Measurements from ENCODE around the gene RNF138. TPM values are rescaled to one million over a fixed set of nuclear protein-coding genes. Genes with fewer than 3 reads are reported as not detected.

Gene RNF138
- total RNA-seq, 4 donors from 2014 or later, result 4.9 to 23.7 (median 9.1) TPM

GRCh38 chr18:32095900-32096229, 4.2 kb downstream of the RNF138 start:
- Histone ChIP-seq H3K9me3 (no peaks in the 10 kb centered on the region), H3K4me3 (no peak overlapping the region), H3K27me3 (no peaks in the 10 kb centered on the region), H3K36me3 (no peaks in the 10 kb centered on the region), H3K4me1 (peaks cover 50 to 54% of the 10 kb centered on the region in 2 donors), H3K27ac (no peak overlapping the region)
- intact Hi-C loops (cut with DNase I; ENCODE audit: low total_unique reads) (loop anchor here (10.0 kb wide), 1 partner anchor 209 kb away; no protein-coding TSS in a partner anchor), in situ Hi-C loops (cut with MboI; ENCODE audit: low sequenced_read_pairs in 4 of 4) (loop anchor here in 2 of 4 donors (10.0 to 25.0 kb wide), 2 partner anchors 151 to 159 kb away; partner anchors contain the start of gene TRAPPC8 (in 2 of the 2))
- ATAC-seq (no peak), DNase-seq (no peak)
- TF ChIP-seq POLR2A (IDR thresholded peaks at IDR 0.05), result no peak
- TF ChIP-seq CTCF (IDR thresholded peaks at IDR 0.05 in 4 of 5, conservative IDR thresholded peaks at IDR 0.05 in 1 of 5), result no peak

- H3K27me3 ChIP-seq, result no peaks in the 10 kb centered on the region
- intact Hi-C loops (cut with DNase I; ENCODE audit: low total_unique reads), result loop anchor here (10.0 kb wide), 1 partner anchor 208 kb away; no protein-coding TSS in a partner anchor
- TF ChIP-seq POLR2A (IDR thresholded peaks at IDR 0.05), result no peak
- TF ChIP-seq CTCF (IDR thresholded peaks at IDR 0.05 in 4 of 5, conservative IDR thresholded peaks at IDR 0.05 in 1 of 5), result no peak
- H3K27ac ChIP-seq, result no peak overlapping the region
- H3K36me3 ChIP-seq, result no peaks in the 10 kb centered on the region
- in situ Hi-C loops (cut with MboI; ENCODE audit: low sequenced_read_pairs in 4 of 4), result loop anchor here in 2 of 4 donors (10.0 to 25.0 kb wide), 2 partner anchors 152 to 160 kb away; partner anchors contain the start of gene TRAPPC8 (in 2 of the 2)
- H3K9me3 ChIP-seq, result no peaks in the 10 kb centered on the region
- no peak for DNase-seq
- H3K4me3 ChIP-seq, result no peak overlapping the region
- peaks cover 44 to 48% of the 10 kb centered on the region in 2 donors for H3K4me1 ChIP-seq
- ATAC-seq, result no peak
These were observed 5.3 kb downstream of the RNF138 start for GRCh38 chr18:32096946-32097345.

- no peak overlapping the region for H3K4me3 ChIP-seq
- H3K36me3 ChIP-seq, result no peaks in the 10 kb centered on the region
- no peak for TF ChIP-seq POLR2A (IDR thresholded peaks at IDR 0.05)
- no peak for TF ChIP-seq CTCF (IDR thresholded peaks at IDR 0.05 in 4 of 5, conservative IDR thresholded peaks at IDR 0.05 in 1 of 5)
- DNase-seq (no peak), ATAC-seq (no peak)
- H3K27me3 ChIP-seq, result no peaks in the 10 kb centered on the region
- H3K27ac ChIP-seq, result no peak overlapping the region
- in situ Hi-C loops (cut with MboI; ENCODE audit: low sequenced_read_pairs in 4 of 4) (no loop called here), intact Hi-C loops (cut with DNase I; ENCODE audit: low total_unique reads) (no loop called here)
- H3K4me1 ChIP-seq, result peaks cover 5 to 8% of the 10 kb centered on the region in 2 donors
- H3K9me3 ChIP-seq, result no peaks in the 10 kb centered on the region
These were observed 12.8 kb downstream of the RNF138 start for GRCh38 chr18:32104516-32104915.

- no peaks in the 10 kb centered on the region for H3K27me3 ChIP-seq
- TF ChIP-seq CTCF (IDR thresholded peaks at IDR 0.05 in 4 of 5, conservative IDR thresholded peaks at IDR 0.05 in 1 of 5) (no peak), POLR2A (IDR thresholded peaks at IDR 0.05) (no peak)
- no peaks in the 10 kb centered on the region for H3K4me1 ChIP-seq
- H3K36me3 ChIP-seq, result peaks cover 0 to 13% of the 10 kb centered on the region in 2 donors
- DNase-seq (no peak), ATAC-seq (no peak)
- in situ Hi-C loops (cut with MboI; ENCODE audit: low sequenced_read_pairs in 4 of 4) (no loop called here), intact Hi-C loops (cut with DNase I; ENCODE audit: low total_unique reads) (no loop called here)
- H3K9me3 ChIP-seq, result no peaks in the 10 kb centered on the region
- H3K4me3 ChIP-seq, result no peak overlapping the region
- H3K27ac ChIP-seq, result no peak overlapping the region
These were observed 18.3 kb downstream of the RNF138 start for GRCh38 chr18:32110005-32110404.

- DNase-seq (no peak), ATAC-seq (no peak)
- intact Hi-C loops (cut with DNase I; ENCODE audit: low total_unique reads), result no loop called here
- no peaks in the 10 kb centered on the region for H3K4me1 ChIP-seq
- H3K27ac ChIP-seq, result no peak overlapping the region
- no peak for TF ChIP-seq POLR2A (IDR thresholded peaks at IDR 0.05)
- TF ChIP-seq CTCF (IDR thresholded peaks at IDR 0.05 in 4 of 5, conservative IDR thresholded peaks at IDR 0.05 in 1 of 5), result no peak
- peaks cover 0 to 21% of the 10 kb centered on the region in 2 donors for H3K36me3 ChIP-seq
- no peaks in the 10 kb centered on the region for H3K9me3 ChIP-seq
- in situ Hi-C loops (cut with MboI; ENCODE audit: low sequenced_read_pairs in 4 of 4), result no loop called here
- H3K27me3 ChIP-seq, result no peaks in the 10 kb centered on the region
- no peak overlapping the region for H3K4me3 ChIP-seq
These were observed 20.0 kb downstream of the RNF138 start for GRCh38 chr18:32111706-32112105.

Measured in gastrocnemius medialis (tissue), 4 donors.